OCI-LY7 (cell line): Measurements from ENCODE around the gene TNKS1BP1.

ENCODE experiments used
- EZH2phosphoT487 ChIP-seq: fragments of 200-600 bp; sonication (generic); IDR thresholded peaks from 2 replicates; pipeline ENCODE4 v1.6.1; 2018; ENCODE audit warnings: low read depth, borderline replicate concordance, mild to moderate bottlenecking, mixed run types, antibody characterized with exemption, low read length, moderate library complexity, mixed read lengths
- TF ChIP-seq, protein P1 (sequence below): fragments of 200-600 bp; sonication (generic); conservative IDR thresholded peaks from 2 replicates; pipeline ENCODE4 v1.5.1; 2014; ENCODE audit warnings: mild to moderate bottlenecking, antibody characterized with exemption, low read length, moderate library complexity, mixed read lengths

DNA sequence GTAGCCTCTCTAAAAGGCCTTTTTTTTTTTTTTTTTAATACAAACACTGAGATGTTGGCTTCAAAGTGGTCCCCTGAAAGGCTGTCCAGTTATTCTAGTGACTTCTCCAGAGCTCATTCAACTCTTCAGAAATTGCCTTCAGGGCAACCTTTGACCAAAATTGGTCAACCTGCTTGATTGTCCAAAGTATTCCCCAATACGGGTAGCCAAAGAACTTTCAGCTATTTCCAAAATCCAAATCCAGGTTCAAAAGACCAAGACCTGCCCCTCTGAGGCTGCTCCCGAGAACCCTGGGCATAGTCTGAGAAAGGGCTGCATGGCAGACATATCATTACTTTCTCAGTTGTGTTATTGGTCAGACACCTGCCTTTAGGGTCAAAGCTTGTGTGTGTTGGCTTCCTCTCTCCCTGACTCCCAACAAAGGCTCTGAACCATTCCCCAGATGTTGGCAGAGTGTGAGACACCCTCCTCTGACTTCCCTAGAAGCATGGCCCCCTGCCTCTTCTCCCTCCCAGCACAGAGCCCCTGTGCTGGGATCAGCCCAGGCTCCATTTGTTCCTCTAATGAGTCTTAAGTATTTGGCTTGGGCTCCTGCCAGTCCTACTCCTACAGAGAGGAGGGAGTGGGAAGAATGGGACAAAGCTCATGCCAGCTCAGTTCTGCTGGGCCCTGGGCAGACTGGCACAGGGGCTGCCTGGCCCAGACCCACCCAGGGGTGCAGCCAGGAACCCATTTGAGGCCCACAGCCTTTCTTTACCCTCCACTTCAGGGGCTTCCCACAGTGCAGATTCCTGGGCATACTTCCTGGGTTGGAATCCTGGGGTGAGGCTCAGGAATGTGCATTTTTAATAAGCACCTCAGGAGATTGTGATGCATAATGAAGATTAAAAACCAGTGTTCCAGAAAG lies 30.3 kb downstream of the TNKS1BP1 start:
- TF ChIP-seq, protein P1, sequence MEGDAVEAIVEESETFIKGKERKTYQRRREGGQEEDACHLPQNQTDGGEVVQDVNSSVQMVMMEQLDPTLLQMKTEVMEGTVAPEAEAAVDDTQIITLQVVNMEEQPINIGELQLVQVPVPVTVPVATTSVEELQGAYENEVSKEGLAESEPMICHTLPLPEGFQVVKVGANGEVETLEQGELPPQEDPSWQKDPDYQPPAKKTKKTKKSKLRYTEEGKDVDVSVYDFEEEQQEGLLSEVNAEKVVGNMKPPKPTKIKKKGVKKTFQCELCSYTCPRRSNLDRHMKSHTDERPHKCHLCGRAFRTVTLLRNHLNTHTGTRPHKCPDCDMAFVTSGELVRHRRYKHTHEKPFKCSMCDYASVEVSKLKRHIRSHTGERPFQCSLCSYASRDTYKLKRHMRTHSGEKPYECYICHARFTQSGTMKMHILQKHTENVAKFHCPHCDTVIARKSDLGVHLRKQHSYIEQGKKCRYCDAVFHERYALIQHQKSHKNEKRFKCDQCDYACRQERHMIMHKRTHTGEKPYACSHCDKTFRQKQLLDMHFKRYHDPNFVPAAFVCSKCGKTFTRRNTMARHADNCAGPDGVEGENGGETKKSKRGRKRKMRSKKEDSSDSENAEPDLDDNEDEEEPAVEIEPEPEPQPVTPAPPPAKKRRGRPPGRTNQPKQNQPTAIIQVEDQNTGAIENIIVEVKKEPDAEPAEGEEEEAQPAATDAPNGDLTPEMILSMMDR, result no peak
- no peak for TF ChIP-seq EZH2phosphoT487
